Measurements from ENCODE around the gene SCN1A. TPM values are rescaled to one million over a fixed set of nuclear protein-coding genes. Genes with fewer than 3 reads are reported as not detected.
A peak's percentile ranks its signal among the peaks of the same experiment; 100 is the strongest.

SCN1A gene
- total and polyA plus RNA-seq, 10 of the 15 experiments (the other 5 are each of a cell fraction or from before 2014, with no cell fraction given), result not detected

GRCh38 chr2:165950438-165950837 is 177.4 kb downstream of the SCN1A start:
- no peak overlapping the region for H3K9ac ChIP-seq (ENCODE audit: control insufficient read depth, insufficient read depth, low read length)
- no peak overlapping the region for H3K4me3 ChIP-seq
- intact Hi-C loops (cut with micrococcal nuclease; ENCODE audit: unreplicated experiment), result loop anchor here (5.0 kb wide), 1 partner anchor 73 kb away; no protein-coding TSS in a partner anchor
- 83% methylated on average over 3 of the region's 3 CpGs for WGBS (ENCODE audit: insufficient coverage, insufficient replicate concordance, low lambda C conversion rate, missing lambda C conversion rate)
- peak; percentile 7 for FAIRE-seq
- no peak overlapping the region for H2AFZ ChIP-seq (ENCODE audit: control insufficient read depth, low read depth, low read length)
- H3K79me2 ChIP-seq (ENCODE audit: control insufficient read depth, insufficient read depth, low read length), result peaks cover 21% of the 10 kb centered on the region
- no peaks in the 10 kb centered on the region for H4K20me1 ChIP-seq (ENCODE audit: control insufficient read depth, insufficient read depth)
- in situ Hi-C loops (cut with MboI), result no loop called here
- POLR2A ChIA-PET, result interaction anchor here (0.6 kb wide), 1 partner anchor 231 kb away, joined by 5 read pairs; no protein-coding TSS in a partner anchor
- RAD21 ChIA-PET (ENCODE audit: unreplicated experiment), result no interaction called here
- BruUV-seq (replicated peaks), result TSS peak; percentile 34
- H3K27me3 ChIP-seq (replicated peaks in 1 of 2; ENCODE audit: control insufficient read depth in 2 of 2, insufficient read depth in 2 of 2, low read length in 1 of 2), result no peaks in the 10 kb centered on the region
- H3K9me3 ChIP-seq (replicated peaks; ENCODE audit: control insufficient read depth, insufficient read depth, low read length), result no peaks in the 10 kb centered on the region
- no peak for ATAC-seq
- SMC1A ChIA-PET (ENCODE audit: uncharacterized antibody, unreplicated experiment), result interaction anchor here (0.7 kb wide), 1 partner anchor 72 kb away, joined by 3 read pairs; no protein-coding TSS in a partner anchor
- no peak for TF ChIP-seq MYC (IDR thresholded peaks at IDR 0.05; ENCODE audit: insufficient read depth, insufficient read length, insufficient replicate concordance, low read length, severe bottlenecking)
- TF ChIP-seq ESRRA (IDR thresholded peaks at IDR 0.05; ENCODE audit: low read length), result no peak
- TF ChIP-seq RCOR1 (conservative IDR thresholded peaks at IDR 0.05; ENCODE audit: low read depth, low read length), result no peak
- TF ChIP-seq ZNF274 (IDR thresholded peaks at IDR 0.05; ENCODE audit: insufficient read depth, insufficient read length), result no peak
- H3K36me3 ChIP-seq (ENCODE audit: control insufficient read depth in 2 of 2, insufficient read depth in 2 of 2, low read length in 1 of 2), result 0 out of 4 replicates have a peak, but pooled peaks cover 0 to 2% of the 10 kb centered on the region in 2 experiments
- no peak overlapping the region for H3K27ac ChIP-seq (ENCODE audit: control insufficient read depth, insufficient read depth)
- no peak for DNase-seq (ENCODE audit: low read depth, low spot score)
- no peak overlapping the region; the same call in 1 of the 2 replicates for H3K4me2 ChIP-seq (ENCODE audit: control insufficient read depth, insufficient read depth)
- CTCF ChIA-PET, result no interaction called here
- H3K4me1 ChIP-seq (ENCODE audit: control insufficient read depth, insufficient read depth, low read length), result no peaks in the 10 kb centered on the region; the same call in 1 of the 2 replicates

- no peak overlapping the region for H3K4me2 ChIP-seq (ENCODE audit: control insufficient read depth, insufficient read depth)
- 100% methylated on average over 1 of the region's 1 CpG for WGBS (ENCODE audit: insufficient coverage, insufficient replicate concordance, low lambda C conversion rate, missing lambda C conversion rate)
- ChIA-PET SMC1A (ENCODE audit: uncharacterized antibody, unreplicated experiment) (interaction anchor here (2.2 kb wide), 1 partner anchor 11 kb away, joined by 8 read pairs; the partner anchor contains the start of gene TTC21B), RAD21 (ENCODE audit: unreplicated experiment) (no interaction called here), POLR2A (interaction anchor here (1.0 kb wide), 1 partner anchor 12 kb away, joined by 4 read pairs; the partner anchor contains the start of gene TTC21B), CTCF (interaction anchor here (1.7 kb wide), 1 partner anchor 11 kb away, joined by 5 read pairs; the partner anchor contains the start of gene TTC21B)
- no peak overlapping the region for H3K9ac ChIP-seq (ENCODE audit: control insufficient read depth, insufficient read depth, low read length)
- peaks cover 0 to 11% of the 10 kb centered on the region in 2 experiments for H3K36me3 ChIP-seq (ENCODE audit: control insufficient read depth in 2 of 2, insufficient read depth in 2 of 2, low read length in 1 of 2)
- in situ Hi-C loops (cut with MboI), result no loop called here
- no peak for ATAC-seq
- no peak overlapping the region for H3K27ac ChIP-seq (ENCODE audit: control insufficient read depth, insufficient read depth)
- no peaks in the 10 kb centered on the region for H3K9me3 ChIP-seq (replicated peaks; ENCODE audit: control insufficient read depth, insufficient read depth, low read length)
- intact Hi-C loops (cut with micrococcal nuclease; ENCODE audit: unreplicated experiment), result no loop called here
- no peak overlapping the region for H2AFZ ChIP-seq (ENCODE audit: control insufficient read depth, low read depth, low read length)
- DNase-seq (ENCODE audit: low read depth, low spot score), result no peak
- H3K79me2 ChIP-seq (ENCODE audit: control insufficient read depth, insufficient read depth, low read length), result no peaks in the 10 kb centered on the region
- BruUV-seq (replicated peaks), result no TSS peak
- FAIRE-seq, result no peak
- no peaks in the 10 kb centered on the region for H4K20me1 ChIP-seq (ENCODE audit: control insufficient read depth, insufficient read depth)
- H3K4me3 ChIP-seq, result no peak overlapping the region
- TF ChIP-seq WRNIP1 (IDR thresholded peaks at IDR 0.05; ENCODE audit: borderline replicate concordance, low read depth, low read length), result no peak
- TF ChIP-seq CBFB (IDR thresholded peaks at IDR 0.05; ENCODE audit: low read depth), result no peak
- no peak for TF ChIP-seq CBX5 (IDR thresholded peaks at IDR 0.05; ENCODE audit: low read depth)
- TF ChIP-seq POLR2A (IDR thresholded peaks at IDR 0.05; ENCODE audit: low read depth, low read length), result no peak
- no peak for TF ChIP-seq MTA2 (IDR thresholded peaks at IDR 0.05; ENCODE audit: low read depth)
- no peak for TF ChIP-seq POLR2AphosphoS2 (IDR thresholded peaks at IDR 0.05; ENCODE audit: low read depth, low read length)
- no peaks in the 10 kb centered on the region for H3K27me3 ChIP-seq (replicated peaks in 1 of 2; ENCODE audit: control insufficient read depth in 2 of 2, insufficient read depth in 2 of 2, low read length in 1 of 2)
- no peaks in the 10 kb centered on the region for H3K4me1 ChIP-seq (ENCODE audit: control insufficient read depth, insufficient read depth, low read length)
These were observed 186.0 kb downstream of the SCN1A start for GRCh38 chr2:165941827-165942226.

Data from GM12878 (cell line).